Right lobe of liver (tissue), 6 donors: ENCODE data around the gene STOM. TPM values are rescaled to one million over a fixed set of nuclear protein-coding genes. Genes with fewer than 3 reads are reported as not detected.

Experiments
- ATAC-seq, 4 donors: fragments of 200-7000 bp; cut with Tn5 transposase; one replicate each; pipeline ENCODE4 v1.9.1; 2020; ENCODE audit warnings: mild to moderate bottlenecking in 4 of 4, moderate library complexity in 4 of 4
- DNase-seq, 3 donors: peaks; one replicate each; pipeline ENCODE4 v3.0.0-alpha.2; 2020
- H3K27ac ChIP-seq, 3 donors: fragments of 200-600 bp; one replicate each; pipeline ENCODE4 v1.8.0; 2022
- H3K27me3 ChIP-seq, 2 donors: fragments of 200-600 bp; one replicate each; pipeline ENCODE4 v1.8.0; 2022
- H3K36me3 ChIP-seq, 4 donors: fragments of 200-600 bp; sonication (generic) in 1 of 4; one replicate each; pipeline versions ENCODE4 v1.5.1 to v1.8.0; 2017 to 2022; ENCODE audit warnings: control low read depth in 1 of 4
- H3K4me1 ChIP-seq, 4 donors: fragments of 200-600 bp; sonication (generic) in 1 of 4; one replicate each; pipeline versions ENCODE4 v1.5.1 to v1.8.0; 2017 to 2022; ENCODE audit warnings: control low read depth in 1 of 4
- H3K4me3 ChIP-seq, 3 donors: fragments of 200-600 bp; one replicate each; pipeline ENCODE4 v1.8.0; 2022
- H3K9me3 ChIP-seq, 4 donors: fragments of 200-600 bp; sonication (generic) in 1 of 4; one replicate each; pipeline versions ENCODE4 v1.5.1 to v1.8.0; 2017 to 2022; ENCODE audit warnings: control low read depth in 1 of 4
- POLR2A ChIP-seq: fragments of 450-650 bp; IDR thresholded peaks from one replicate; pipeline ENCODE4 v1.6.1; 2017; ENCODE audit warnings: antibody characterized with exemption, mild to moderate bottlenecking
- WGBS: methylation state at CpG from one replicate; pipeline ENCODE4 v1.1.6; 2018; ENCODE audit warnings: low coverage, low lambda C conversion rate; ENCODE audit not compliant: insufficient coverage; ENCODE audit errors: missing lambda C conversion rate; 5-methylcytosine and 5-hydroxymethylcytosine counted together
- intact Hi-C, 2 donors: fragments of 100-400 bp; cut with DNase I; formaldehyde crosslinking; loops; one replicate each; pipeline versions ENCODE4 v1.11.2 to v1.14.1; 2022
- total RNA-seq, 6 experiments: library from RNA; depleted of rRNA in 2 of 6; stranded (reverse); fragments of >200 nt in 2 of 6; fragmentation: NEBNext Ultra II Directional in 3 of 6; extraction: Animal tissue kit (Norgen Biotek cat#: 25700) in 3 of 6; gene quantifications; one replicate each; pipeline versions ENCODE4 v1.1.0 to v1.2.4, GENCODE V29; 2016 to 2023
- TF ChIP-seq, protein P1 (sequence below), 4 donors: fragments of 200-600 bp in 3 of 4; fragments of 450-650 bp in 1 of 4; IDR thresholded peaks; one replicate each; pipeline versions ENCODE4 v1.5.1 to v1.8.0; 2016 to 2022; ENCODE audit warnings: antibody characterized with exemption in 4 of 4, mild to moderate bottlenecking in 2 of 4
- donor health status: DM: no; HTN: yes; CAD: no.
- donor health status: DM: no; HTN: no; CAD: no.
- donor health status: DM: no; HTN: no; CAD: no.
- donor health status: DM: no; HTN: yes; CAD: no.
- donor health status: DM: no; HTN: yes; CAD: no.

Gene STOM
- total RNA-seq, 6 experiments from 2014 or later = 232 to 655 (median 443) TPM

DNA sequence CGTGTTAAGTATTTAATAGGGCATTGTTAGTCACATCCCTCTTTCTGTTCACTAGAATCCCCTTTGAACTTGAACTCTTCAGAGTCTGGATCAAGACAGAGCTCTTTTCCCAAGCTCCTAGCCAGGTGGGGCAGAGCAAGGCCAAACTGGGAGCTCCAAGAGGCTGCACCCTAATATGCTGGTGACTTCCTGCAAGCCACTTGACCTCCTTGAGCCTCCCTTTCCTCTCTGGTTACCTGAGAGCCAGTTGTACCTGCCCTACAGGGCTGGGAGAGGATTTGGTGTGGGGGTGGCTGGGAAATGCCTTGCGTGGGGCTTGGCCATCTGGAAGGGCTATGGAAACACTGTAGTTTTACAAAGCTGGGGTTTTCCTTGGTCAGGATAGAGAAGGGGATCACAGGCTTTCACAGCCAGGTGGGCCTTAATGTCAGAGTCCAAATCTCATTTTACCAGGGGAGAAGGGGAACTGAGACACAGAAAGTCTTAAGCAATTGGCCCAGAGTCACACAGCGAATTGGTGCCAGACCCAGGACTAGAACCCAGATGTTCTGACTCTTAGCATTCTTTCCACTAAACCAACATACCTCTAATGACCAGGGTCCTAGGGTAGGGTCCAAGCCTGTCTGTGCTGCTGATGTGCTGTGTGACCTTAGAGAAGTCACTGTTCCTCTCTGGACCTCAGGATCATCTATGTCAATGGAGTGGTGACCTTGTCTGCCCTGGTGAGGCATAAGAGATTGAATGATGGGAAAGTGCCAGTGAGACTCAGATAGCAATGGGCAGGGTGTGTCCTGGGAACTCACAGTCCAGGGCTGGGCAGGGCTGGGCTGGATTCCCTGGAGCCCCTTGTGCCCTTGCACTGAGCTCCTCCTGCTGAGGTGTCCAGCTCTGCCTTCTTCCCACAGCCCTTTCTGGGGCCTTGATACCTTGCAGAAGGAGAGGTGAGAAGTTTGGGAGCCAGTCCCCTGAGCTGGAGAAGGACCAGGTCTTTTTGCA lies 66.3 kb downstream of the STOM start:
- H3K36me3 ChIP-seq = peaks cover 0 to 8% (median 0%) of the 10 kb centered on the region in 4 donors

DNA sequence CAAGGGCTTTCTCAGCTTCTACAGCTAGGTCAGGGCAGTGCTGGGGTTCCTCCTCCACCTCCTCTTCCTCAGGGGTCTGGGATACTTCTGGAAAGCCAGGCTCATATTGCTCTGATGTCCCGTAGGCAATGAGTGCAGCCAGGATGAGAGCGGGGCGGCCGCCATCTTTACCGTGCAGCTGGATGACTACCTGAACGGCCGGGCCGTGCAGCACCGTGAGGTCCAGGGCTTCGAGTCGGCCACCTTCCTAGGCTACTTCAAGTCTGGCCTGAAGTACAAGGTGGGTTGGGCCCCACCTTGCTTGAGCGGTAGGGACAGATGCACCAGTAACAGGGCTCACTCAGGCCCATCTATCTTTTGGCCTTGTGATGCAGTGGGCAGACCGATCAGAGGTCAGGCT lies 67.3 kb downstream of the STOM start:
- Histone ChIP-seq H3K27ac (no peak overlapping the region), H3K27me3 (no peaks in the 10 kb centered on the region), H3K36me3 (peaks cover 0 to 8% (median 0%) of the 10 kb centered on the region in 4 donors), H3K4me1 (peaks cover 0 to 12% (median 0%) of the 10 kb centered on the region in 4 donors), H3K4me3 (no peak overlapping the region), H3K9me3 (no peaks in the 10 kb centered on the region)
- 60% methylated on average over 1 of the region's 13 CpGs for WGBS
- intact Hi-C loops = no loop called here
- ATAC-seq = no peak
- DNase-seq = no peak
- TF ChIP-seq, protein P1, sequence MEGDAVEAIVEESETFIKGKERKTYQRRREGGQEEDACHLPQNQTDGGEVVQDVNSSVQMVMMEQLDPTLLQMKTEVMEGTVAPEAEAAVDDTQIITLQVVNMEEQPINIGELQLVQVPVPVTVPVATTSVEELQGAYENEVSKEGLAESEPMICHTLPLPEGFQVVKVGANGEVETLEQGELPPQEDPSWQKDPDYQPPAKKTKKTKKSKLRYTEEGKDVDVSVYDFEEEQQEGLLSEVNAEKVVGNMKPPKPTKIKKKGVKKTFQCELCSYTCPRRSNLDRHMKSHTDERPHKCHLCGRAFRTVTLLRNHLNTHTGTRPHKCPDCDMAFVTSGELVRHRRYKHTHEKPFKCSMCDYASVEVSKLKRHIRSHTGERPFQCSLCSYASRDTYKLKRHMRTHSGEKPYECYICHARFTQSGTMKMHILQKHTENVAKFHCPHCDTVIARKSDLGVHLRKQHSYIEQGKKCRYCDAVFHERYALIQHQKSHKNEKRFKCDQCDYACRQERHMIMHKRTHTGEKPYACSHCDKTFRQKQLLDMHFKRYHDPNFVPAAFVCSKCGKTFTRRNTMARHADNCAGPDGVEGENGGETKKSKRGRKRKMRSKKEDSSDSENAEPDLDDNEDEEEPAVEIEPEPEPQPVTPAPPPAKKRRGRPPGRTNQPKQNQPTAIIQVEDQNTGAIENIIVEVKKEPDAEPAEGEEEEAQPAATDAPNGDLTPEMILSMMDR (IDR thresholded peaks at IDR 0.05) = no peak
- no peak for TF ChIP-seq POLR2A

More for the DNA sequence above, 66.3 kb downstream of the STOM start:
- intact Hi-C loops = no loop called here
- H3K4me1 ChIP-seq = peaks cover 0 to 12% (median 0%) of the 10 kb centered on the region in 4 donors
- H3K27me3 ChIP-seq = no peaks in the 10 kb centered on the region
- no CpG with 5 or more reads among the region's 3 CpGs for WGBS
- H3K27ac ChIP-seq = no peak overlapping the region
- TF ChIP-seq, protein P1 (IDR thresholded peaks at IDR 0.05) = no peak
- no peak for TF ChIP-seq POLR2A
- DNase-seq = peak in 1 of 3 donors; percentile 8
- no peaks in the 10 kb centered on the region for H3K9me3 ChIP-seq
- no peak for ATAC-seq
- H3K4me3 ChIP-seq = no peak overlapping the region

DNA sequence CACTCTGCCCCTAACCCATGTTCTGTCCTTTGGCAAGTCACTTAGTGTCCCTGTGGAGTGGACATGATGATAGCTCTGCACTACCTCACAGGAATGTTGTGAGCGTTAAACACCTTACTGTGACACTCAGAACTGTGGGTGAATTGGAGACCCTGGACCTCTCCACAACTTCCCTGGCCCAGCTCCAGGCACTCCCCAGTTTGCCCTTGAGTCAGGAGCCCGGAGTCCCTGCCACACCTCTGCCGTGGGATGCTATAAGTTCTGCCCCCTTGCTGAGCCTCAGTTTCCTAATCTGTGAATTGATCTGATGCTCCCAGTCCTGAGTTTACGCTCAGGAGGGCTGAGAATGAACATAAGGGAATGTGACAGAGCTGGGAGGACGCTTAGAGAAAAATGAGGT lies 67.7 kb downstream of the STOM start:
- peaks cover 0 to 12% (median under 1%) of the 10 kb centered on the region in 4 donors for H3K4me1 ChIP-seq
- H3K4me3 ChIP-seq = no peak overlapping the region
- 89% methylated on average over 3 of the region's 5 CpGs for WGBS
- H3K27me3 ChIP-seq = no peaks in the 10 kb centered on the region
- no peaks in the 10 kb centered on the region for H3K9me3 ChIP-seq
- intact Hi-C loops = no loop called here
- no peak for TF ChIP-seq POLR2A
- TF ChIP-seq, protein P1 (IDR thresholded peaks at IDR 0.05) = no peak
- no peak for ATAC-seq
- no peak for DNase-seq
- H3K36me3 ChIP-seq = peaks cover 0 to 8% (median 0%) of the 10 kb centered on the region in 4 donors
- H3K27ac ChIP-seq = no peak overlapping the region

DNA sequence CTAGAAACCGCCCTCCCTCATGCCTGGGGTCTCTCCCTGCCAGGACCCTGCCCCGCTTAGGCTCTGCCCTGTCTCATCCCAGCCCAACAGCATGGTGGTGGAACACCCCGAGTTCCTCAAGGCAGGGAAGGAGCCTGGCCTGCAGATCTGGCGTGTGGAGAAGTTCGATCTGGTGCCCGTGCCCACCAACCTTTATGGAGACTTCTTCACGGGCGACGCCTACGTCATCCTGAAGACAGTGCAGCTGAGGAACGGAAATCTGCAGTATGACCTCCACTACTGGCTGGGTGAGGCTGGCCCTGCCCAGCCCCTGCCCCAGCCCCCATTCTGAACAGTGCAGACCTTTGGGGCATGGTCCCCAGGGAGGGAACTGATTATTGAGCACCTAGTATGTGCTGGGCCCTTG lies 68.2 kb downstream of the STOM start:
- Histone ChIP-seq H3K4me3 (no peak overlapping the region), H3K36me3 (peaks cover 0 to 8% (median 0%) of the 10 kb centered on the region in 4 donors), H3K4me1 (peaks cover 0 to 12% (median under 1%) of the 10 kb centered on the region in 4 donors), H3K9me3 (no peaks in the 10 kb centered on the region), H3K27ac (no peak overlapping the region), H3K27me3 (no peaks in the 10 kb centered on the region)
- TF ChIP-seq POLR2A = no peak
- TF ChIP-seq, protein P1 (IDR thresholded peaks at IDR 0.05) = no peak
- intact Hi-C loops = no loop called here
- DNase-seq (no peak), ATAC-seq (no peak)
- WGBS = 100% methylated on average over 1 of the region's 11 CpGs
